ENCODE measurements around the gene SNTA1.
"Not testable (repeated sequence)": the region's sequence is repeated elsewhere in the genome, so short reads cannot be mapped to it uniquely, and the experiment has no call there.

SNTA1 gene

GRCh38 chr20:33431797-33432381, 11.7 kb downstream of the SNTA1 start:
- DNase-seq (ENCODE audit: low read depth), result no peak

- DNase-seq (ENCODE audit: low read depth), result not testable (repeated sequence)
These were observed 19.7 kb downstream of the SNTA1 start for GRCh38 chr20:33423875-33424274.

- DNase-seq (ENCODE audit: low read depth), result no peak
These were observed 20.3 kb downstream of the SNTA1 start for GRCh38 chr20:33423141-33423834.

GRCh38 chr20:33419140-33419974, 24.2 kb downstream of the SNTA1 start:
- DNase-seq (ENCODE audit: low read depth), result no peak

GRCh38 chr20:33418033-33418432, 25.5 kb downstream of the SNTA1 start:
- no peak for DNase-seq (ENCODE audit: low read depth)

- no peak for DNase-seq (ENCODE audit: low read depth)
These were observed 27.6 kb downstream of the SNTA1 start for GRCh38 chr20:33415948-33416347.

GRCh38 chr20:33412484-33412838, 31.1 kb downstream of the SNTA1 start:
- DNase-seq (ENCODE audit: low read depth), result no peak

GRCh38 chr20:33411711-33412483, 31.7 kb downstream of the SNTA1 start:
- DNase-seq (ENCODE audit: low read depth), result no peak

- no peak for DNase-seq (ENCODE audit: low read depth)
These were observed 32.3 kb downstream of the SNTA1 start for GRCh38 chr20:33411242-33411641.

GRCh38 chr20:33410081-33410742, 33.4 kb downstream of the SNTA1 start:
- no peak for DNase-seq (ENCODE audit: low read depth)

GRCh38 chr20:33408716-33409654, 34.6 kb downstream of the SNTA1 start:
- DNase-seq (ENCODE audit: low read depth), result no peak

GRCh38 chr20:33408313-33408712, 35.2 kb downstream of the SNTA1 start:
- DNase-seq (ENCODE audit: low read depth), result no peak

GRCh38 chr20:33407796-33408195, 35.8 kb downstream of the SNTA1 start:
- no peak for DNase-seq (ENCODE audit: low read depth)

- DNase-seq (ENCODE audit: low read depth), result no peak
These were observed 36.3 kb downstream of the SNTA1 start for GRCh38 chr20:33407251-33407650.

GRCh38 chr20:33404281-33404680, 39.3 kb downstream of the SNTA1 start:
- DNase-seq (ENCODE audit: low read depth), result no peak

GRCh38 chr20:33401921-33402369, 41.6 kb downstream of the SNTA1 start:
- DNase-seq (ENCODE audit: low read depth), result no peak

GRCh38 chr20:33401184-33401920, 42.2 kb downstream of the SNTA1 start, which contains the start of gene CDK5RAP1:
Gene CDK5RAP1, minus strand, starts transcription at chr20:33401519. Its CDS starts 4,455 bp downstream, at chr20:33397064.
- peak; percentile 75 for DNase-seq (ENCODE audit: low read depth)

- DNase-seq (ENCODE audit: low read depth), result no peak
These were observed 42.8 kb downstream of the SNTA1 start for GRCh38 chr20:33400812-33401183.

- DNase-seq (ENCODE audit: low read depth), result no peak
These were observed 43.6 kb downstream of the SNTA1 start for GRCh38 chr20:33399924-33400323.

GRCh38 chr20:33394718-33395117, 48.8 kb downstream of the SNTA1 start:
- DNase-seq (ENCODE audit: low read depth), result no peak

Data from T follicular helper cell (primary cell).